Lung microvascular endothelial cell (primary cell): ENCODE measurements around the gene P2RX2. TPM values are rescaled to one million over a fixed set of nuclear protein-coding genes. Genes with fewer than 3 reads are reported as not detected.

Experiments
- DNase-seq, 2 donors: peaks; one replicate each; pipeline versions ENCODE4 v3.0.0 to v3.0.0-alpha.2; 2010; ENCODE audit warnings: low read depth in 2 of 2
- total RNA-seq: library from RNA; depleted of rRNA; stranded (reverse); fragments of >200 nt; gene quantifications from 2 replicates; pipeline ENCODE4 v1.2.1, GENCODE V29; 2014

Gene P2RX2
- total RNA-seq, 1 donor from 2014 or later, result not detected

GRCh38 chr12:132602572-132603239, 15.9 kb upstream of the P2RX2 start:
- DNase-seq, result peak in 1 of 2 donors; percentile 68

DNA sequence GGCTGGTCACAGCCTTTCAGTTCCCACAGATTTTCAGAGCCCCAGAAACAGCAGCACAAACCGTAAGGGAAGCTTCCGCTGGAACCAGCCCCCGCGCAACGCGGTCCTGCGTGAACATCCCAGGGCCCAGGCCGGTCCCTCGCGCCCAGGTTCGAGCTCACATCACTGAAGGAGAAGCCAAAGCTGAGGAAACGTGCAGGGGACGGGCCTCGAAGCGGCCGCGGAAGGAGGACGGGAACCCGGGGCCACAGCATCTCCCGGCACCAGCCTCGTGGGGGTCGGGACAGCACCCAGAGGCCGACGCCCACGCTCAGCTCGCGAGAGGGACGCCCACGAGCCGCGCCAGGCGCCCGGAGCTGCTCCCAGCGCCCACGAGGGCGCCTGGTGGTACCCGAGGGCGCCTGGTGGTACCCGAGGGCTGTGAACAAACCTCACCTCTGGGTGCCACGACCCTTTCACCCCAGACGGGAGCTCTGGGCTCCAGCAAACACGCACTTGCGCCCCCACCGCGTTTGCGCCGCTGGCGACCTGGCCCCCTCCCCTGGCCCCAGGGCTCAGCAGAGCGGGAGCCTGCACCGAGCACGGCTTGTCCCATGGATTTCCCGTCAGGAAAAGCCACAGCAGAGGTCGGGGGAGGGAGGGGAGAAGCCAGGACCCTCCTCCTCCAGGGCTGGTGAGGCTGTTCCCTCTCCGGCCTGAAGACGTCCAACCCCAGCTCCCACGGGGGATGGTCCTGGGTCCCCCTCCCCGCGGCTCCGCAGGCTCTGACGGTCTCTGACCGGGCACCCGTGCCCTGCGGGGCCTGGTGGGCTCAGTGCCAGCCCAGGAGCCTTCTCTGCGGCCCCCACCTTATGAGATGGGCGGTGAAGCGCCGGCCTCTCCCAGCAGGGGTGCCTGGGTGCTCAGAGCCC, 15.1 kb upstream of the P2RX2 start:
- DNase-seq, result peak in 1 of 2 donors; percentile 55

DNA sequence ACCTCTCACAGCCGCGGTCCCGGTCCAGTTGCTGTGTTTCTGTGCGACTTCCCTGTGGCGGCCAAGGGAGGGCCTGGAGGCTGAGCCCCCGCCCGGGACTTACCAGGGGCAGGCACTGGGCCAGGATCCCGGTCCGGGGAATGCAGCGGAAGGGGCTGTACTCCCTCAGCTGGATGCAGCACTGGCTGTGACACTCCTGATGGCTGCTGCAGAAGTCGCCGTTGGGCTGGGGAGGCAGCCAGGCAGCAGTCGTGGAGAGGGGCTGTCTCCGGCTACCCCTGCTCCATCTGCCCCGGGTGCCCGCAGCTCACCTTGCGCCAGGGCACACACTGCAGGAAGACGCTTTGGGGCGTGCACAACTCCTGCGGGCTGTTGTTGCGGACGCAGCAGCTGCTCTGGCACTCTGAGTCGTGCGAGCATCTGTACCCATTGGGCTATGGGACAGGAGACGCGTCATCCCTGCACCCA, 14.4 kb upstream of the P2RX2 start:
- peak; percentile 56 to 88 for DNase-seq

- no peak for DNase-seq
These were observed 13.7 kb upstream of the P2RX2 start for GRCh38 chr12:132604668-132605441.

DNA sequence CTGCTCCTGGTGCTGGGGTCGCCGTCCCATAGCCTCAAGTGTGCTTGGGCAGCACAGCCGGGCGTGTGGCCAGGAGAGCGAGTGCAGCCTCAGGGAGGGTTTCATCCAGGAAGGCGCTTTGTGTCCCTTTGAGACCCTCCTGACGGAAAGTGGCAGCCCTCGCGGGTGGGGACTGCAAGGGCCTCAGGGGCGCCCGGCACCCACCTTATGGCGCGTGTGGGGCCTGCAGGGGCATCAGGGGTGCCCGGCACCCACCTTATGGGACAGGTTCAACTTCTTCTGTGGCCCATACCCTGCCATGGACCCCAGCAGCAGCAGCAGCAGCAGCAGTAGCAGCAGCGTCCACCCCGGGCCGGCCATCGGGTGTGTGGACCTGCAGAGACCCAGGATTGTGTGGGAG, 12.7 kb upstream of the P2RX2 start:
- no peak for DNase-seq

DNA sequence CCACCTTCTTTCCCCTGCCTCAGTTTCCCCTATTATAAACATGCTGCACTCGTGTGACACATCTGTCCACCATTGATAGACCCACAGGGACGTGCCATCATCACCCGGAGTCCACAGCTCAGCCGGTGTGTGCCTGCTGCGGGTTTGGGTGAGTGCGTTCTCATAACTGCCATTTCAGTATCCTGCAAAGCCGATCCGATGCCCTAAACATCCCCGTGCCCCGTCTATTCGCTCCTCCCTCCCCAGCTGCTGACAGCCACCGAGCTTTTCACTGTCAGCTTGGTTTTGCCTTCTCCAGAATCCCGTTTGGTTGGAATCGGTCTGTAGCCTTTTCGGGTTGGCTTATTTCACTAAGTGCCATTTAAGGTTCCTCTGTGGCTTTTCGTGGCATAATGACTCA, 12.1 kb upstream of the P2RX2 start:
- DNase-seq, result no peak

DNA sequence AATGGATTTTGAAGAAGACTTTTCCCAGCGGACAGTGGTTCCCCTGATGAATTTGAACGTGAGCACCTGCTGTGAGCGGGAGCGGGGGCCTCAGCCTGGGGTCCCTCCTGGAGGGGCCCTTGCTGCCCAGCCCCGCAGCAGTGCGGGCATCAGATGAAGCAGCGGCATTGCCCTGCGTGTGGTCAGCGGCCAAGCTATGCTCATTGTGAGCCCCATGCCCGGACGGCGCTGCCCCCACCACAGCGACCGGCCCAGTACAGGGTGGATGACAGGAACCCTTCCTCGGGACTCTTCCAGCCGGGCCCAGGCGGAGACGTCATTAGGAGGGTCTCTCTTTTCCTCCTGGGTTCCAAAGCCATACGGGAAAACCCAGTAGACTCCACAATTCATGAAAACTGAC, 11.6 kb upstream of the P2RX2 start:
- DNase-seq, result no peak

- peak in 1 of 2 donors; percentile 92 for DNase-seq
These were observed 10.1 kb upstream of the P2RX2 start for GRCh38 chr12:132608231-132609171.

DNA sequence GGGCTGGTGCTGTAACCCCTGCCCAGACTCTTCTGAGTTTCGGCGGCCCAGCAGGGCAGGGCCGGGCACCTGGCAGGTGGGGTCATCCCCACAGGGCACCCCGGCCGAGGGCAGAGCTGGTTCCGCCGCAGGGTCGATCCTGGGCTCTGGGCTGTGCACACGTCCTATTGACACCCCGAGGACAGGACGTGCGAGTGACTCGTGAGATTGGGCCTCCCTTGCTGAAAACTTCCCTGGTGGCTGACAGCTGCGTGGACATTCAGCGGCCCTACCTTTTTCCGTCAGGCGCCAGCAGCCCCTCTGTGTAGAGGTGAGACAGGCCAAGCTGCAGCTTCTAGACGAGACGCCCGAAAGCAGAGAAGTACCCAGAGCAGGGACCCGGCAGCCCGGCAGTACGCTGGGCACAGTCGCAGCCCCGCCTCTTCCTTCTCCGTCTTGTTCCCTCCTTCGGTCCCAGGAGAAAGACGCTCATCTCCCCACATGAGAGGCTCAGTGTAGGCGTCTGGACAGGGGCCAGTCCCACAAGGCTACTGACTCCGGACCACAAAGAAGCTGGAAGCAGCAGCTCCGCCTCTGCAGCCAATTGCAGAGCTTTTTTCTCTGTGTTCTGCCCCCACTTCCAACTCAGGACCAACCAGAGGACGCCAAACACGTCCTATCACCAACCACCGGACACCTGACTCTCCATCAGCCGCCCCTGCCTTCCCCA, 8.4 kb upstream of the P2RX2 start, which contains the start of gene LRCOL1:
Gene LRCOL1 (minus strand): TSS at position 532 of the 709 bp plus-strand sequence. CDS start 4,331 bp downstream, outside the sequence.
- peak in 1 of 2 donors; percentile 58 for DNase-seq

DNA sequence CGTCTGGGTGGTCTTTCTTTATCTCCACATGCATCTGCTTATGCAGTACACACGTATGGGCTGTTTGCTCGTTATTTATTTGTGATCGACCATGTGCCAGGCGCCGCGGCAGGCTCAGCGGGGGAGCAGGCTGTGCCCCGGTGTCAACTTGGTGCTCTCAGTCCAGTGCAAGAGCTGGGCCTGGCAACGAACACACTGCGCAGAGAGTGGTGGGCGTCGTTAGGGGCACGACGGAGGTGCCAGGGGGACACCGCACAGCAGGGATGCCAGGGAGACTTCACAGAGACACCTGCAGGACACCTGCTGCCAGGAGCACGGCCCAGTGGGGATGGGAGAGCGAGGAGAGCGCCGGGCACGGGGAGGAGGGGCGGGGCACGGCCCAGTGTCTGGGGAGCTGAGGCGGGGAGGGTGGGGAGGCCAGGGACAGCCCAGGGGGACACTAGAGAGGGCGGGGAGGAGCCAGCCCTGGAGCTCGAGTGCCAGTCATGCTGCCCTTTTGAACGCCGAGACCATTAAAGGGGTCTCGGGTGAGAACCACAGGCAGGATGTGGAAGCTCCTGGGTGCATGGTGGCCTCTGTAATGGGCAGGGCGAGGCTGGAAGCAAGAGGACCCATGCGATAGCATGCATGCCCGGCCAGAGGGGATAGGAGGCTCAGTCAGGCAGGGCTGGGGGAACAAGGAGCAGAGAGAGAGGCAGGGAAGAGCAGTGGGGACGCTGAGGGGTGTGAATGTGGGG, 7.5 kb upstream of the P2RX2 start:
- DNase-seq, result no peak

DNA sequence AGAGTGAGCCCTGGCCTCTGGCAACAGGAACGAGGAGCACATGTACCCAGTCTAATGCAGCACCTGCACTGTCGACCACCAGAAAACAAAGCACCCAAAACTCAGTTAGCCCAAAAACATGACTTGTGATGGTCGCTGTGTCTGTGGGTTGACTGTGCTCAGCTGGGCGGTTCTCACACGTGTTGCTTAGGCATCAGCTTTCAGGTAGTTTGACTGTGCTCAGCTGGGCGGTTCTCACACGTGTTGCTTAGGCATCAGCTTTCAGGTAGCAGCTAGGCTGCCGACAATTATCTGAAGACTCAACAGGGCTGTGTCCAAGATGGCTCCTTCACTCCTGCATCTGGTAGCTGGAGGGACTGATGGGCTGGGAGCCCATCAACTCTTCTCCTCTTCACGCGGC, 7.0 kb upstream of the P2RX2 start:
- DNase-seq, result no peak

DNA sequence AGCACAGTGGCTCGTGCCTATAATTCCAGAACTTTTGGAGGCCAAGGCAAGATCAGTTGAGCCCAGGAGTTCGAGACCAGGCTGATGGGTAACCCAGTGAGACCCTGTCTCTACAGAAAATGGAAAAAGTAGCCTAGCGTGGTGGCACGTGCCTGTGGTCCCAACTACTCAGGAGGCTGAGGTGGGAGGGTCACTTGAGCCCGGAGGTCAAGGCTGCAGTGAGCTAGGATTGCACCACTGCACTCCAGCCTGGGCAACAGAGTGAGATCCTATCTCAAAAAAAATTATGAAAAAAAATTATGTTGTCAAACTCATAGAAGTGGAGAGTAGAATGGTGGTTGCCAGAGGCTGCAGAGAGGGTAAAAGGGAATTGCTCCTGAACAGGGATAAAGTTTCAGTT, 4.5 kb upstream of the P2RX2 start:
- no peak for DNase-seq

DNA sequence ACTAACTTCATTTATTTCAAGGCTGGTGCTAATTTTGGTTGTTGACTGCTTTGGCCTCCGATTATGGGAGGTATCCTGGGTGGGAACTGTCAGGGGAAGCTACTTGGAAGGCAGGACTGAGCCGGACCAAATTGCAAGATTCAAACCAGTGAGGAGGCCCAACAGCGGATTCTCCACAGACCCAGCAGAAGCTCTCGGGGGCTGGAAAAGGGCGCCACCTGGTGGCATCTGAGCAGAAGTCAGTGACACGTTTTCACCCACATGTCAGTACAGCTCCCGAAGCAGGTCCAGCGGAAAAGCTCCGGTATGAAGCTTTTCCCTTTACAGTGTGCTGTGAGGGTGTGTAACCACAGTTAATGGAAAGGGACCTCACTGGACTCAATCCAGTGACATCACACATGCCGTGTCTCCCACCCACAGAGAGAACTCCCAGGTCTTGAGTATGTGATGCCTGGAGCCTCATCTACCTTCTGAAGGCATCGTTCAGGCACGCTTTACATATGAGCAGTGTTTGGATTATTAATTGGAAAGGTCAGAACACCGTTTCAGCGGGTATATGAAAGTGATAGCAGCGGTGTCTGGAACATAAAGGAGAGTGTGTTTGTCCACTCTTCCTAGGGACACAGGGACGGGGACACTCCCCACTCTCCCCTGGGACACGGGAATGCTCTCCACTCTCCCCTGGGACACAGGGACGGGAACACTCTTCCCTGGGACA, 3.6 kb upstream of the P2RX2 start:
- peak; percentile 88 to 93 for DNase-seq

DNA sequence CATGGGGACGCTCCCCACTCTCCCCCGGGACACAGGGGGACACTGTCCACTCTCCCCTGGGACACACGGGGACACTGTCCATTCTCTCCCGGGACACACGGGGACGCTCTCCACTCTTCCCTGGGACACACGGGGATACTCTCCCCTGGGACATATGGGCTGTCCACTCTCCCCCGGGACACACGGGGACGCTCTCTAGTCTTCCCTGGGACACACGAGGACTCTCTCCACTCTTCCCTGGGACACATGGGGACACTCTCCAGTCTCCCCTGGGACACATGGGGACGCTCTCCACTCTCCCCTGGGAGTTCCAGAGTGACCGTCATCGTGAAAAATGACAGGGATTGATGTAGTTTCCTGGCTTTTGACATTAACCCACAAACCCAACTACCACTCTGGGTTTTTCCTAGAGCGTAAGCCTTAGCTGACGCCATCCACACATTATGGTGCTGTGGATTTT, 3.0 kb upstream of the P2RX2 start:
- DNase-seq, result no peak

DNA sequence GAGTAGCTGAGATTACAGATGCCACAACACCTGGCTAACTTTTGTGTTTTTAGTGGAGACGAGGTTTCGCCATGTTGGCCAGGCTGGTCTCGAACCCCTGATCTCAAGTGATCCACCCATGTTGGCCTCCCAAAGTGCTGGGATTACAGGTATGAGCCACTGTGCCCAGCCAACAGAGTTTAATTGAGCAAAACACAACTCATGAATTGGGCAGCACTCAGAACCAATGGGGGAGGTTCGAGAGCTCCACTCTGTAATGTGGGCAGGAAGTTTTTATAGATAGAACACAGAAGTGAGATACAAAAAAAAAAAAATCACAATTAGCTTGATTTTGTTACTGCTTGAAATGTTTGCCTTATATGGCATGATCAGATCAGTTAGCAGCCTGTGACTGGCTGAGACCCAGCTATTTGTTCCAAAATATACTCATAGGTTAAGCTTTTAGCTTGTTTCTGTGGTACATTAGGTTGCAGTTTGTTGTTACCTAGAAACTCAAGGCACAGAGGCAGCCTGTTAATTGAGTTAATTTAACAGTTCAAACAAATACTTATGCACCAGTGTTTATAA, 1.4 kb upstream of the P2RX2 start:
- no peak for DNase-seq

- DNase-seq, result no peak
These were observed 524 bp upstream of the P2RX2 start for GRCh38 chr12:132617822-132618682.

GRCh38 chr12:132619071-132619385, 452 bp downstream of the P2RX2 start:
- no peak for DNase-seq
